Thyroid gland (tissue), 4 donors: ENCODE measurements around the gene GALNT10.

ENCODE experiments used
- CTCF ChIP-seq, 6 experiments: fragments of 200-600 bp in 3 of 6; fragments of 450-650 bp in 3 of 6; sonication (generic) in 3 of 6; IDR thresholded peaks; one replicate each; pipeline ENCODE4 v1.5.1; 2016 to 2019; ENCODE audit warnings: antibody characterized with exemption in 6 of 6, mild to moderate bottlenecking in 2 of 6, inconsistent platforms in 1 of 6, moderate library complexity in 1 of 6
- POLR2A ChIP-seq, 2 donors: fragments of 450-650 bp; IDR thresholded peaks; one replicate each; pipeline ENCODE4 v1.6.1; 2017; ENCODE audit warnings: antibody characterized with exemption in 2 of 2, mild to moderate bottlenecking in 2 of 2, moderate library complexity in 1 of 2

- no peak for TF ChIP-seq CTCF (IDR thresholded peaks at IDR 0.05)
- TF ChIP-seq POLR2A (IDR thresholded peaks at IDR 0.05) = no peak
Observed at GRCh38 chr5:154244476-154244875, 53.9 kb downstream of the GALNT10 start.
